GM18520 (cell line): ENCODE data around the gene HLA-DQB2.
"Not testable (repeated sequence)": the region's sequence is repeated elsewhere in the genome, so short reads cannot be mapped to it uniquely, and the experiment has no call there.

Experiments used
- ATAC-seq: cut with Tn5 transposase; IDR thresholded peaks from one replicate; pipeline ENCODE4 v1.9.1; 2021; ENCODE audit not compliant: unreplicated experiment

Gene HLA-DQB2

GRCh38 chr6:32763421-32763820, at the start of gene HLA-DQB2:
Gene HLA-DQB2 (minus strand): TSS chr6:32763532. CDS start chr6:32763470, 62 bp downstream.
- ATAC-seq = no peak

GRCh38 chr6:32809171-32809570, 45.8 kb upstream of the HLA-DQB2 start:
- no peak for ATAC-seq

GRCh38 chr6:32807020-32807580, 43.8 kb upstream of the HLA-DQB2 start:
- ATAC-seq = no peak

GRCh38 chr6:32805404-32805803, 42.1 kb upstream of the HLA-DQB2 start:
- ATAC-seq = not testable (repeated sequence)

GRCh38 chr6:32803416-32803815, 40.1 kb upstream of the HLA-DQB2 start:
- no peak for ATAC-seq

- ATAC-seq = no peak
These were observed 36.4 kb upstream of the HLA-DQB2 start for GRCh38 chr6:32799740-32800139.

- no peak for ATAC-seq
These were observed 35.8 kb upstream of the HLA-DQB2 start for GRCh38 chr6:32799168-32799567.

GRCh38 chr6:32796848-32797776, 33.8 kb upstream of the HLA-DQB2 start:
- no peak for ATAC-seq

GRCh38 chr6:32794510-32794909, 31.2 kb upstream of the HLA-DQB2 start:
- no peak for ATAC-seq

- no peak for ATAC-seq
These were observed 29.6 kb upstream of the HLA-DQB2 start for GRCh38 chr6:32792901-32793435.

- ATAC-seq = no peak
These were observed 27.0 kb upstream of the HLA-DQB2 start for GRCh38 chr6:32790306-32790705.

- no peak for ATAC-seq
These were observed 22.6 kb upstream of the HLA-DQB2 start for GRCh38 chr6:32785781-32786533.

GRCh38 chr6:32782923-32783322, 19.6 kb upstream of the HLA-DQB2 start:
- ATAC-seq = not testable (repeated sequence)

GRCh38 chr6:32779036-32779435, 15.7 kb upstream of the HLA-DQB2 start:
- no peak for ATAC-seq

- ATAC-seq = no peak
These were observed 11.7 kb upstream of the HLA-DQB2 start for GRCh38 chr6:32775071-32775470.

GRCh38 chr6:32774426-32774825, 11.1 kb upstream of the HLA-DQB2 start:
- ATAC-seq = no peak

- ATAC-seq = no peak
These were observed 9.3 kb upstream of the HLA-DQB2 start for GRCh38 chr6:32772656-32773055.

- ATAC-seq = no peak
These were observed 716 bp upstream of the HLA-DQB2 start for GRCh38 chr6:32764048-32764447.

GRCh38 chr6:32761548-32761947, 1.8 kb downstream of the HLA-DQB2 start:
- no peak for ATAC-seq

GRCh38 chr6:32761072-32761471, 2.3 kb downstream of the HLA-DQB2 start:
- no peak for ATAC-seq

GRCh38 chr6:32759669-32760068, 3.7 kb downstream of the HLA-DQB2 start:
- no peak for ATAC-seq
